HL-60 (cell line): ENCODE measurements around the gene AMDHD1.

Experiments
- GABPA ChIP-seq: IDR thresholded peaks from 2 replicates; pipeline ENCODE4 v1.6.1; 2012; ENCODE audit warnings: low read depth
- POLR2AphosphoS5 ChIP-seq: IDR thresholded peaks from 2 replicates; pipeline ENCODE4 v1.6.1; 2012; ENCODE audit warnings: low read depth
- SPI1 ChIP-seq: IDR thresholded peaks from 2 replicates; pipeline ENCODE4 v1.6.1; 2012; ENCODE audit warnings: low read depth, mild to moderate bottlenecking, borderline replicate concordance
- TF ChIP-seq, protein P1 (sequence below): IDR thresholded peaks from one replicate; pipeline ENCODE4 v1.5.1; 2011; ENCODE audit warnings: low read length, control low read depth, inconsistent platforms; ENCODE audit not compliant: insufficient read depth
- TF ChIP-seq, protein P2 (sequence below): IDR thresholded peaks from 2 replicates; pipeline ENCODE4 v1.6.1; 2012; ENCODE audit warnings: low read depth; ENCODE audit not compliant: insufficient replicate concordance

DNA sequence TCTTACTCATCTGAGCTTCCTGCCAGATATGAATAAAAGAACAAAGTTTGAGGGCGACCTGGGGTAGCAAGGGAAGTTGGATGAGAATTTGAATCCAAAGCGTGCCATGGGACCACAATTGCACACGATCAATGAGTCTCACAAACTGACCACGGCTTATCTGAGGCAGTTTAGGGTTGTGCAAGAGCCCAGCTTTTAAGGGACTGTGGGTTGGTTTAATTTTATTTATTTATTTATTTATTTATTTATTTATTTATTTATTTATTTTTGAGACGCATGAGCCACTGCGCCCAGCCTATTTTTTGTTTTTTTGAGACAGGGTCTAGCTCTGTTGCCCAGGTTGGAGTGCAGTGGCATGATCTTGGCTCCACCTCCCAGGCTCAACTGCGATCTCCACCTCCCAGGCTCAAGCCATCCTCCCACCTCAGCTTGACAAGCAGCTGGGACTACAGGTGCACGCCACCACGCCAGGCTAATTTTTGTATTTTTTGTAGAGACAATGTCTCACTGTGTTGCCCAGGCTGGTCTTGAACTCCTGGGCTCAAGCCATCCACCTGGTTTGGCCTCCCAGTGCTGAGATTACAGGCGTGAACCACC, 1.1 kb downstream of the AMDHD1 start:
- TF ChIP-seq, protein P1, sequence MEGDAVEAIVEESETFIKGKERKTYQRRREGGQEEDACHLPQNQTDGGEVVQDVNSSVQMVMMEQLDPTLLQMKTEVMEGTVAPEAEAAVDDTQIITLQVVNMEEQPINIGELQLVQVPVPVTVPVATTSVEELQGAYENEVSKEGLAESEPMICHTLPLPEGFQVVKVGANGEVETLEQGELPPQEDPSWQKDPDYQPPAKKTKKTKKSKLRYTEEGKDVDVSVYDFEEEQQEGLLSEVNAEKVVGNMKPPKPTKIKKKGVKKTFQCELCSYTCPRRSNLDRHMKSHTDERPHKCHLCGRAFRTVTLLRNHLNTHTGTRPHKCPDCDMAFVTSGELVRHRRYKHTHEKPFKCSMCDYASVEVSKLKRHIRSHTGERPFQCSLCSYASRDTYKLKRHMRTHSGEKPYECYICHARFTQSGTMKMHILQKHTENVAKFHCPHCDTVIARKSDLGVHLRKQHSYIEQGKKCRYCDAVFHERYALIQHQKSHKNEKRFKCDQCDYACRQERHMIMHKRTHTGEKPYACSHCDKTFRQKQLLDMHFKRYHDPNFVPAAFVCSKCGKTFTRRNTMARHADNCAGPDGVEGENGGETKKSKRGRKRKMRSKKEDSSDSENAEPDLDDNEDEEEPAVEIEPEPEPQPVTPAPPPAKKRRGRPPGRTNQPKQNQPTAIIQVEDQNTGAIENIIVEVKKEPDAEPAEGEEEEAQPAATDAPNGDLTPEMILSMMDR = no peak
- no peak for TF ChIP-seq GABPA
- TF ChIP-seq, protein P2, sequence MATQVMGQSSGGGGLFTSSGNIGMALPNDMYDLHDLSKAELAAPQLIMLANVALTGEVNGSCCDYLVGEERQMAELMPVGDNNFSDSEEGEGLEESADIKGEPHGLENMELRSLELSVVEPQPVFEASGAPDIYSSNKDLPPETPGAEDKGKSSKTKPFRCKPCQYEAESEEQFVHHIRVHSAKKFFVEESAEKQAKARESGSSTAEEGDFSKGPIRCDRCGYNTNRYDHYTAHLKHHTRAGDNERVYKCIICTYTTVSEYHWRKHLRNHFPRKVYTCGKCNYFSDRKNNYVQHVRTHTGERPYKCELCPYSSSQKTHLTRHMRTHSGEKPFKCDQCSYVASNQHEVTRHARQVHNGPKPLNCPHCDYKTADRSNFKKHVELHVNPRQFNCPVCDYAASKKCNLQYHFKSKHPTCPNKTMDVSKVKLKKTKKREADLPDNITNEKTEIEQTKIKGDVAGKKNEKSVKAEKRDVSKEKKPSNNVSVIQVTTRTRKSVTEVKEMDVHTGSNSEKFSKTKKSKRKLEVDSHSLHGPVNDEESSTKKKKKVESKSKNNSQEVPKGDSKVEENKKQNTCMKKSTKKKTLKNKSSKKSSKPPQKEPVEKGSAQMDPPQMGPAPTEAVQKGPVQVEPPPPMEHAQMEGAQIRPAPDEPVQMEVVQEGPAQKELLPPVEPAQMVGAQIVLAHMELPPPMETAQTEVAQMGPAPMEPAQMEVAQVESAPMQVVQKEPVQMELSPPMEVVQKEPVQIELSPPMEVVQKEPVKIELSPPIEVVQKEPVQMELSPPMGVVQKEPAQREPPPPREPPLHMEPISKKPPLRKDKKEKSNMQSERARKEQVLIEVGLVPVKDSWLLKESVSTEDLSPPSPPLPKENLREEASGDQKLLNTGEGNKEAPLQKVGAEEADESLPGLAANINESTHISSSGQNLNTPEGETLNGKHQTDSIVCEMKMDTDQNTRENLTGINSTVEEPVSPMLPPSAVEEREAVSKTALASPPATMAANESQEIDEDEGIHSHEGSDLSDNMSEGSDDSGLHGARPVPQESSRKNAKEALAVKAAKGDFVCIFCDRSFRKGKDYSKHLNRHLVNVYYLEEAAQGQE = no peak
- TF ChIP-seq POLR2AphosphoS5 = no peak
- no peak for TF ChIP-seq SPI1
